ENCODE results near the gene PDE3B.
A peak's percentile ranks its signal among the peaks of the same experiment; 100 is the strongest.

GRCh38 chr11:14891143-14892035 is 247.8 kb downstream of the PDE3B start:
- no peak for TF ChIP-seq CTCF (IDR thresholded peaks at IDR 0.05)
- TF ChIP-seq POLR2AphosphoS5 (IDR thresholded peaks at IDR 0.05): peak; percentile 17 to 90 (median 59)
- no peak for TF ChIP-seq POLR2A (IDR thresholded peaks at IDR 0.05)

Measured in breast epithelium (tissue), 3 donors.